ENCODE results near the gene MAP1LC3B. TPM values are rescaled to one million over a fixed set of nuclear protein-coding genes. Genes with fewer than 3 reads are reported as not detected.

MAP1LC3B gene
- total RNA-seq, 4 donors from 2014 or later = 26.3 to 79.7 (median 58.0) TPM

- Histone ChIP-seq H3K36me3 (no peaks in the 10 kb centered on the region), H3K9me3 (no peaks in the 10 kb centered on the region), H3K27ac (no peak overlapping the region), H3K4me3 (no peak overlapping the region), H3K27me3 (no peaks in the 10 kb centered on the region), H3K4me1 (no peaks in the 10 kb centered on the region)
- no peak for DNase-seq
- intact Hi-C loops (cut with DNase I; ENCODE audit: low total_unique reads) = no loop called here
- TF ChIP-seq POLR2A (IDR thresholded peaks at IDR 0.05) = no peak
- TF ChIP-seq CTCF (IDR thresholded peaks at IDR 0.05) = no peak
Measured at GRCh38 chr16:87446479-87446878, 54.3 kb downstream of the MAP1LC3B start.

DNA sequence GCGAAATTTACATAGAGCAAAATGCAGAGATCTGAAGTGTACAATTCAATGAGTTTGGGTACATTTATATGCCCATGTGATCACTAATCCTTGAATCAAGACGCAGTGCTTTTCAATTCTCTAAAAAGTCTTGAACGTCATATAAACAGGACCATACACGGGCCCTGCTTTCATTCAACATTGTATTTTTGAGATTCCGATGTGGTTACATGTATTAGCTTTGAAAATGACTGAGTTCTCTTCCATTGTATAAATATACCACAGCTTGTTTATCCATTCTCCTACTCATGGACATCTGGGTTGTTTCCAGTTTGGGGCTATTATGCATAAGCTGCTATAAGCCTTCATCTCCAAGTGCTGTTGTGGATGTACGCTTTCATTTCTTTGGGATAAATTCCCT lies 55.2 kb downstream of the MAP1LC3B start:
- intact Hi-C loops (cut with DNase I; ENCODE audit: low total_unique reads) = no loop called here
- TF ChIP-seq CTCF (IDR thresholded peaks at IDR 0.05) (no peak), POLR2A (IDR thresholded peaks at IDR 0.05) (no peak)
- H3K27ac ChIP-seq = no peak overlapping the region

GRCh38 chr16:87448866-87449265 lies 56.7 kb downstream of the MAP1LC3B start:
- H3K36me3 ChIP-seq = no peaks in the 10 kb centered on the region
- TF ChIP-seq CTCF (IDR thresholded peaks at IDR 0.05) (no peak), POLR2A (IDR thresholded peaks at IDR 0.05) (no peak)
- no peak overlapping the region for H3K27ac ChIP-seq
- H3K27me3 ChIP-seq = no peaks in the 10 kb centered on the region
- no peaks in the 10 kb centered on the region for H3K9me3 ChIP-seq
- H3K4me3 ChIP-seq = no peak overlapping the region
- H3K4me1 ChIP-seq = no peaks in the 10 kb centered on the region
- DNase-seq = no peak
- intact Hi-C loops (cut with DNase I; ENCODE audit: low total_unique reads) = no loop called here

More for the DNA sequence above, 55.2 kb downstream of the MAP1LC3B start:
- Histone ChIP-seq H3K4me3 (no peak overlapping the region), H3K4me1 (no peaks in the 10 kb centered on the region), H3K9me3 (no peaks in the 10 kb centered on the region), H3K27me3 (no peaks in the 10 kb centered on the region), H3K36me3 (no peaks in the 10 kb centered on the region)
- no peak for DNase-seq

GRCh38 chr16:87451563-87452210 lies 59.6 kb downstream of the MAP1LC3B start:
- no peak overlapping the region for H3K27ac ChIP-seq
- intact Hi-C loops (cut with DNase I; ENCODE audit: low total_unique reads) = no loop called here
- H3K9me3 ChIP-seq = no peaks in the 10 kb centered on the region
- no peaks in the 10 kb centered on the region for H3K36me3 ChIP-seq
- H3K4me3 ChIP-seq = no peak overlapping the region
- no peaks in the 10 kb centered on the region for H3K4me1 ChIP-seq
- no peaks in the 10 kb centered on the region for H3K27me3 ChIP-seq
- TF ChIP-seq CTCF (IDR thresholded peaks at IDR 0.05) (no peak), POLR2A (IDR thresholded peaks at IDR 0.05) (no peak)
- DNase-seq = no peak

DNA sequence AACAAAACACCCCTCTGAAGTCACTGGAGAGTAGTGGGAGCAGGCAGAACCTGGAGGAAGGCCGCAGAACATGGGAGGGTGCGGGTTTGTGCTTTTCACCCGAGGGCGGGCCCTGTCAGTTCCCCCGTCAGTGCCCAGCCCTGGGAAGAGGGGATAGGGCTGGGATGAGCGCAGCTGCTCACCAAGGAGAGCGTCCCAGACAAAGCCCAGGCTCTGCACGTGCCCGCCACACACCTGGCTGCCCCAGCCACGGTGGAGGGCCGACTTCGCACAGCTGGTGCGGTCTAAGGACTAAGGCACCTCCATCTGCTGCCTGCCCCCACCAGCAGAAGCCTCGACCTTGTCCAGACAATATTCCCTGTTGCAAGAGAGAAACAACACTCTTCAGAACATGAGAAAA lies 61.2 kb downstream of the MAP1LC3B start:
- Histone ChIP-seq H3K9me3 (no peaks in the 10 kb centered on the region), H3K36me3 (no peaks in the 10 kb centered on the region)
- intact Hi-C loops (cut with DNase I; ENCODE audit: low total_unique reads) = no loop called here

More for the DNA sequence above, 61.2 kb downstream of the MAP1LC3B start:
- H3K27me3 ChIP-seq = no peaks in the 10 kb centered on the region
- no peak overlapping the region for H3K27ac ChIP-seq
- no peak for DNase-seq
- H3K4me3 ChIP-seq = no peak overlapping the region
- TF ChIP-seq CTCF (IDR thresholded peaks at IDR 0.05) (no peak), POLR2A (IDR thresholded peaks at IDR 0.05) (no peak)
- no peaks in the 10 kb centered on the region for H3K4me1 ChIP-seq

Other genes with a start within 250 kb of the MAP1LC3B start
- gene C16orf95, start 74.9 kb upstream of the MAP1LC3B start, total RNA-seq = 1 to 10 TPM in 2 of 4 donors, not detected in 2; 3.2 to 4.2 TPM
- gene FBXO31, start 8.6 kb upstream of the MAP1LC3B start, total RNA-seq = 100 to 1,000 TPM in 1 of 4 donors, 10 to 100 TPM in 3; 35.2 to 309 (median 74.8) TPM
- 10 to 100 TPM in 3 of 4 donors, 1 to 10 TPM in 1; 9.2 to 33.0 (median 20.6) TPM for gene ZCCHC14, start 100.7 kb downstream of the MAP1LC3B start, total RNA-seq
- 1 to 10 TPM in 1 of 4 donors, under 1 TPM in 1, not detected in 2; 0.27 to 1.1 TPM for gene JPH3, start 210.2 kb downstream of the MAP1LC3B start, total RNA-seq

Data from uterus (tissue), 4 donors.